Medulla oblongata (tissue), 1 donor: ENCODE data around the gene ARMH1.
"Not testable (repeated sequence)": the region's sequence is repeated elsewhere in the genome, so short reads cannot be mapped to it uniquely, and the experiment has no call there.

ENCODE experiments used
- DNase-seq: peaks from one replicate; pipeline ENCODE4 v3.0.0-alpha.2; 2015; ENCODE audit errors: extremely low spot score

ARMH1 gene

DNA sequence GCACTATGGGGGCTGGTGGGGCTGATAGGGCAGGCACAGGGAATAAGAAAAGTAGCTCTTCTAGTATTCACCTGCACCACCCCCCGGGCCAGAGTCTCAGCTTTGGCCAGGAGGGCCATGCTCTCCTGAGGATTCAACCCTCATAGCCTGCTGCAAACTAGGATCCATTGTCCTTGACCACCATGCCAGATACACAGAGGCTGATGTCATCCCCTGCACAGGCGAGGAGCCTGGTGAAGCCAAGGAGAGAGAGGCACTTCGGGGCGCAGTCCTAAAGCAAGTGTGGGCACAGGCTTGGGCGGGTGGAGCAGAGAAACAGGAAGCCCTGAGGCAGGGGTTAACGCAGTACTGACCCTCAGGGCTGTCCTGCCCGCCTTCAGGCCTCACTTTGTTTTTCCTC lies 29.7 kb upstream of the ARMH1 start:
- DNase-seq, result no peak

DNA sequence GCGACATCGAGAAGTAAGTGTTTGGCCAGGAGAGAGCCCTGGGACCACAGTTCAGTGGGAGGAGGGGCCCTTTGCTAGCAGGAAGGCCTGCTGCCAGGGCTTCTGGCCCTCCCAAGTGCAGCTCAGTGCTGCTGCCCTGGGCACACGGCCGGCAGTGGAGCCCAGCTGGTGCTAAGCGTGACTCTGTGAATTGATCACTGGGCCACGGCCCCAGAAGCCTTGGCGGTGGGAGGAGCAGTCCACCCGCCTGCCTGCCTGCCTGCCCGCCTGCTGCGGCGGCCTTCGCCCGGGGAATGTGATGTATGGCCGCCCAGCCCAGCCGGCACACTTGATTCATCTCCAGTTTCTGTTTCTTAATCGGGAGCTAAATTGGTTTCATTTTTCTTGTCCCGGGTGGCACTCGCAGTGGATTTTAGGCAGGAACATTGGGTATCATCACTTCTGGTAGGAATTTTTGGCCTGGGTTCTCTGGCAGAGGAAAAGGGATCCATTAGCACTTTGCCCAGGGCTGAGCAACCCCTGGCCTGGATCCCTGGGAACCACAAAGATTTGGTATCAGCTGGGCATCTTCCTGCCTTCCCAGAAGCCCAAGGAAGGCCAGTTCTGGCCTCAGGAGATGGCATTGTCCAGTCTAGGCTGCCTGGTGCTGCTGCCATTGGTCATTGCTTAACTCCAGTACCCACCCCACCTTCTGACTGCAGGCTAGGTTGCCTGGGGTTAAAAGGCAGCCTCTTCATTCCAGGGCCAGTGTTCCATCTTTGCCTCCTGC lies 28.9 kb upstream of the ARMH1 start:
- DNase-seq, result peak; percentile 96

DNA sequence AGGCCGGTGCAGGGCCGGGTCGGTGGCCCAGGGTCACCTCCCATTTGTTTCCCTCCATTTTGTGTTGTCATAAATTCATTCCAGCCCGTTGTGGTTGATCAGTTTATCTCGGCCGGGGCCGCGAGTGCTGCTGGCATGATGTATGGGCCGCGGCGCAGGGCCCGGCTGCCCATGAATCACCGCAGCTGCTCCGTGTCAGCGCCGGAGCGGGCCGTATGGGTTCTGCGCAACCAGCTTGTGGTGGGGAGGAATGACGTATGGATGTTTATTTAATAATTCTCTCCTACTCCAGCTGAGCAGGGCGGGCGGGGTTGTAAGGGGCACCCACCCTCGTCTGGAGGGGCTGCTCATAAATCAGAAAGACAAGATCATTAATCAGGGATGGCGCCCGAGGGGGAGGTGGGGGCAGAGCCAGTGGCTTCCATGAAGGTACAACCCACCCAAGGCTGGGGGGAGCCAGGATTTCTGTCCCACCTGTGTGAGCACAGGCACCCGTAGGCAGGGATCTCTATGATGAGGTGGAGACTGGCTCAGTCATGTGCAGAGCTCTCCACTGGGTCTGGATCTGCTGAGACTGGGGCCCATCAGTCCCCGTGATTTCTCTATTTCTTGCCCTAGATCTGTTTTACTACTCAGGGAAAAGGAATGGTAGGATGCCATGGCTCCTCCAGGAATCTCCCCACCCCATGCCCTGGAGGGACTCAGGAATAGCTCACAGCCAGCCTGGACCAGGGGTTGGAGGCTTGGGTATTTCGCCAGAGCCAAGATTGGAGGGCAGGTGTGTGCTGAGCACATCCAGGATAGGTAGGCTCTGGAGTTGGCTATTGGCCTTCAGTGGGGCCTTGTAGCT lies 28.0 kb upstream of the ARMH1 start:
- DNase-seq, result no peak

DNA sequence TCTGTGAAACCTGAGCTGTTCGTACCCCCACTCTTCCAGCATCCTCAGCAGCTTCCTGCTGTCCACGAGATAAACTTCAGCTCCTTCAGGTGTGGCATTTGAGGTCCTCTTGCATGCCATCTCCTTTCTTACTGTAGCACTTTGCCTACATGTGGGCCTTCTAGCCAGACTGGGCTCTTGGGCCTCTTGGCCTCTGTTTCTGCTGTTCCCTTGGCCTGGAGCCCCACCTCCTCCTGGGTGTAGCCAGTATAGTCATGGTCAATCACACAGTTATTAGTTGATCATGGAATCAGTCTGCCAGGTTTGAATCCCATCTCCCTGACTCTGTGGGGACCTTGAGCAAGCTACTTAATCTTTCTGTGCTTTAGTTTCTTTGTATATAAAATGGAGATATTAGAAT lies 26.6 kb upstream of the ARMH1 start:
- DNase-seq, result no peak

DNA sequence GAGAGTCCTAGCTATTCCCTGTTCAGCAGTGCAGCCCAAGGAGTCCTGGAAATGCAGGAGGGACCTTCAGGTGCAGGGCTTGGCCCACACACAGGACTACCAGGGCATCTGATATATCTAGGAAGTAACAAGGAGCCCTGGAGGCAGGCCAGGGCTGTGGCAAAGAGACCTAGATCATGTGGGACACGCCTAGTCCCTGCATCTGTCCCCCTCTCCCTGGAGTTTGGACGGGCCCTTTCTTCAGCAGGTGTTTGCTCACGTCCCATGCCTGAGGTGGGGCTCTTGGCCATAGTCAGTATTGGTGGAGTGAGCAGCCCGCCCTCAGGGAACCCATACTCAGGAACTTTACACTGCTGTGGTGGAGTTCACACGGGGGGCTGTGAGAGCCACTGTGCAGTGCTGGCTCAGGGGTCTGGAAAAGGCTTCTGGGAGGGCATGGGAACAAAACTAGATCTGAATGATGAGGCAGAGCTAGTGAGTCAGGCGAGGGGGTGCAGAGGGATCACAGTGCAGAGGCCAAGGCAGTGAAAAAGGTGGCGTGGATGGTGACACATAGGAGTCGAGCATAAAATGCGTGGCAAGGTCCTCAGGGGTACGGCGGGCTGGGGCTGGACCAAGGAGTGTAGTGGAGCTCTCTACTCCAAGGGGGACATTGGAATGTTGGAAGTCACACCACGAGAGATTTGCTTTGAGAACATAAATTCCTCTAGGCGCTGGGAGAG lies 25.8 kb upstream of the ARMH1 start:
- no peak for DNase-seq

DNA sequence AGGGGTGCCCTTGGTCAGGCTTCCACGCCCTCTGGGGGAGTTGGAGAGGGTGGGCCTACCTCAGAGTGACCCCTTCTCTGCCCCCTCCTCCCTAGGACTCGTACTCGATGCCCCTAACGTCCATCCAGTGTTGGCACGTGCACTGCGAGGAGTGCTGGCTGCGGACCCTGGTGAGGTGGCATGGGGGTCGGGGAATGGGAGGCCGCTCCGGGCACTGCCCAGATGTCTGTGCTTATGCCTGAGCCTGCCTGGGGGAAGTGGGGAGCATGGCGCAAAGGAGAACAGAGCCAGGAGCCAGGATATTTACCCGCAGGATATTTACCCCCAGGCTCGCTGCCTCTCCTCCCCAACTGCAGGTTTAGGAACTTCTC lies 24.7 kb upstream of the ARMH1 start:
- no peak for DNase-seq

DNA sequence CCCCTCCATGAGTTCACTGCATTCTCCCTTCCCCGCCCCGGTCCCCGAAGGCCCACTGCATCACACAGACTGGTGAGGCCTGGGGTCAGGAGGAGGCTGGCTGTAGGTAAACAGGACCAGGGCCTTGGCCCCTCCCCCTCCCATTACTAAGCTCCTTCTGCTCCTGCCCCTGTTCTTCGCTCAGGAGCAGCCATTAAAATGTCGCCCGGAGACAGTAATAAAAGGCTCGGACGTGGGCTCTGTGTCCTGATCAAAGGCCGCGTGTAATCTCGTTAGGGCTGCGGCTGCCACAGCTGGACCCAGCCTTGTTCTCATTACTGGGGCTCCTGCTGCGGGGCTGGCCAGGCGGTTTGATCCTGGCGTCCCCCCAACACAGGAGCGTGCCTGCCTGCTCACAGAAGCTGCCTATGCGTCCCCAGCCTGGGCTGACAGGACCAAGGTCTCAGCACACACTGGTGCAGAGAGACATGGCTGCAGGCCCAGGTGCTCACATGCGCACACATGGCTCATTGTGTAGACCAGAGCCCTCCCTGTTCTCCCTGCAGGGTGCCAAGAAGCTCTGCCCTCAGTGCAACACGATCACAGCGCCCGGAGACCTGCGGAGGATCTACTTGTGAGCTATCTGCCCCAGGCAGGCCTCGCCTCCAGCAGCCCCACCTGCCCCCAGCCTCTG lies 24.2 kb upstream of the ARMH1 start:
- DNase-seq, result peak; percentile 44

DNA sequence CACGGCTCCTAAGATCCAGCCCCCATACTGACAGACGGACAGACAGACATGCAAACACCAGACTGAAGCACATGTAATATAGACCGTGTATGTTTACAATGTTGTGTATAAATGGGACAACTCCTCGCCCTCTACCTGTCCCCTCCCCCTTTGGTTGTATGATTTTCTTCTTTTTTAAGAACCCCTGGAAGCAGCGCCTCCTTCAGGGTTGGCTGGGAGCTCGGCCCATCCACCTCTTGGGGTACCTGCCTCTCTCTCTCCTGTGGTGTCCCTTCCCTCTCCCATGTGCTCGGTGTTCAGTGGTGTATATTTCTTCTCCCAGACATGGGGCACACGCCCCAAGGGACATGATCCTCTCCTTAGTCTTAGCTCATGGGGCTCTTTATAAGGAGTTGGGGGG lies 23.4 kb upstream of the ARMH1 start:
- no peak for DNase-seq

DNA sequence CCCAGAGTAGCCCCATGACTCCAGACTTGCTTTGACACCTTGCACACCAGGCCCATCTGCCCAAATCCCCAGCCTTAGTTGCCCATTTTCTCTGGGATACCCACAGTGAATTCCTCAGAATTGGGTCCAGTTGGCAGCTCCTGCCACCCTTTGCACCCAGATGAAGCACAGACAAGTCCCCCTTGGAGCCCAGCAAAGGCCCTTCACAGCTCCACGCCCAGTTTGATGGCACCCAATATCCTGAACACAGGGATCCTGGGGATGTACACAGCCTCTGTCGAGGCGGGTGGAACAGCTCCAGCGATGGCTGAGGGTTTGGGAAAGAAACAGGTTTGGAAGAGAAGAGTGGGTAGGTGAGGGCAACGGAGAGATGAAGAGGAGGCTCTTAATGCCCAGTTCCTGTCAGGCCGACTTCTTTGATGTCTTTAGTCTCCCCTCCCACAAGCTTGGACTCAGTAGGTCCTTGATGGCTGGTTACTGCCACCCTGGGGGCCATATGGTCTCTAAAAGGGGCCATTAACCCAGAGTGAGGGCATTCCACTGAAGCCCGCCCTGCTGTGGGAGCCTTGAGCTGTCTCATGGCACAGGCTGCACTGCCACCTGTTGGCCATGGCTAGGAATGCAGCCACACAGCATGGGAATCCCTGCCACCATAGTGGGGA lies 21.9 kb upstream of the ARMH1 start:
- DNase-seq, result peak; percentile 93

DNA sequence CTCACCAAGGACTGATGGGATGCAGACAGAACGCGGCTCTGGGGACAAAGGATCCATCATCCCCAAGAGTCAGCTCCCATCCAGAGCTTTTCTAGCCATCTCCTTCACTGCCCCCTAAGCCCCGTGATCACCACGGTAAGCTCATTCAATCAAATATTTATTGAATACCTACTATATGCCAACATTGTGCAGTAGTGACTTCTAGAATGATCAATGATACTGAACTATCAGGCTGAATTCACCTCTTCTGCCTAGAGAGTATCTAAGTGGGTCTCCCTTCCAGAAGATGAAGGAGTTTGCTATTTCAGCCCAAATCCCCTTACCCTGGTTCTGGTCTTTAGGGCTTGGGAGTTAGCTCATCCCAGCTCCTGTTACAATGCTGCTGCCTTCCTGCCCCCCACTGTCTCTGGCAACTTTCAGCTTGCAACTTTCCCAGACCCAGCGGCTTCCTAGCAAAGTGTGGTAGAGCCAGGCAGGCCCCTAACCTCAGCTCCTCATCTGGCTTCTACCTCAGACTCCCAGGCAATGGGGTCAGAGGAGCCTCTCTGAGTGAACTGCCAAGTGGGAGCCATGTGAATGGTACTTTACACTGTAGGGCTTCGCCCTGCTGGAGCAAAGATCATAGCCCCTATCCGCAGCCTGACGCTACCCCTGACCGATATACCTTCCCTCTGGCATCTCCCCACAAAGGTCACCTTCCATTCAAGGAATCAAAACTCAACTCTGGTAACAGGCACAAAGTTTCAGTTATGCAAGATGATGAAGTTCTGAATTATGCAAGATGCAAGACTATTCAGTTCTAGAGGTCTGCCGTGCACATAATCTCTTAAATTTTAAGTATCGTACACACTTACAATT lies 21.2 kb upstream of the ARMH1 start:
- DNase-seq, result no peak

DNA sequence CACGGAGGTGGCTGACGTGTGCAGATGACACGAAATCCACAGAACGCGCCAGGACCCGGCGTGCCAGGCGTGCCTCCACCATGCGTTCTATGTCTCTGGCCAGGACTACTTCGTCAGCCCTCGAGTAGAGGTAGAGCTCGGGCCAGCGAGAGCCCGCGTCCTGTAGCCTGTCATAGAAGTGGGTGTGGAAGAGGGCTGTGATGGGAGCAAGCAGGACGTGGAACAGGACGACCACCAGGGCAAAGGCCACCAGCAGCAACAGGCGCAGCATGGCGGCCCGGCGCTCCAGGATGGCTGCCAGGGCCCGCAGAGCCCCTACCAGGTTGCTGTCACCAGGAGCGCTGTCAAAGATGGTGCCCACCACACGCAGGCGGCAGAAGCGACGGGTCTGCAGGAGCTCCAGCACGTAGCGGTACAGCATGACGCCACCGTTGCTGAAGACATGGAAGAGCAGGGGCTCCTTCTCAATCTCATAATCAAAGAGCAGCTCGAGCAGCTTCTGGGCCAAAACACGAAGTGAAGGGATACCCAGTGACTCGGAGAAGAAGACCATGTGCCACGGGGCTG lies 19.8 kb upstream of the ARMH1 start:
- no peak for DNase-seq

DNA sequence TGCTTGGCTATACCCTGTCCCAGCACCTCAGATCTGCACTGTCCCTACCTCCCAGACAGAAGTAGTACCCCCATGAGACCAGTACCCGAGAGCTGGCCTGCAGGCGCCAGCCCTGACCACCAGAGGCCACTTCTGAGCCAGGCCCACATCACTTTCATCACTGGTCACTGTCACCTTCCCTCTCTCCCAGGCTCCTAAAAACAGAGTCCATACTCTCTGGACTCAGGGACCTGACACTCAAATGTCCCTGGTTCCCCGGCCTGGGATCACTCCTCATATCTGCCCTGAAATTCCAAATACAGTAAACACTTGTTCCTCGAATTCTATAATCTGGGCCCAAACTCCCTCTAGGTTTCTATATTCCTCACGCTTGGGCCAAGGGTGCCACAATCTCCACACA lies 18.9 kb upstream of the ARMH1 start:
- DNase-seq, result no peak

DNA sequence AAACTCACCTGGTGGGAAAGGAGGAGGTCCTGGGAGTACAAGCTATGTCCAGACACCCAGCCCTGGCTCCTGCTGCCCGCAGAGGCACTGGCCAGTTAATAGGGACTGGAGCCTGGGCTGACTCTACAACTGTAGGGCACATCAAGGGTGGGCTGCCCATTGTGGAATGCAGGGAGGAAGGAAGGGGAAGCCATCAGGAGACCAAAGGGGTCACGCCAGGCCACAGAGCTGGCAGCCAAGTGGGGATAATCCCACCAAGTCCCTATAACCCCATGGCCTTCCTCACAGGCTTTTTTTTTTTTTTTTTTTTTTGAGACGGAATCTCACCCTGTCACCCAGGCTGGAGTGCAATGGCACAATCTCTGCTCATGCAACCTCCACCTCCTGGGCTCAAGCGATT lies 14.9 kb upstream of the ARMH1 start:
- DNase-seq, result no peak

DNA sequence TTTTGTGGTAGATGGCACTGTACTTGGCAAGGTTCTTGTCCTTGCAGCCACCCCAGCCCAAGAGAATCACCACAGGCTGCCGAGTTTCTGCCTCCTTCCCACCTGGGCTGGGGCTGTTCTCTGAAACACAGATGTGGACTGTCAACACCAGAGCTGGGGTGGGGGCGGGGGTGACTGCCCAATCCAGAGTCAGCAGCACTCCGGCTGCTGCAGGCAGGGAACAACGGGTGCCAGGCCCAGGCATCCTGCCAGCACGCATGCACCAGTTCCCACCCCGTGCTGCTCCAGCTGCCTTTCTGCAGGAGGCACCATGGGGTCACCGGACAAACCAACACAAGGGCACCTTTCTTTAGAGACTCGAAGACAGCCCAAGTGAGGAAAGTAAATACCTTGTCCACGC lies 14.3 kb upstream of the ARMH1 start:
- peak; percentile 88 for DNase-seq

DNA sequence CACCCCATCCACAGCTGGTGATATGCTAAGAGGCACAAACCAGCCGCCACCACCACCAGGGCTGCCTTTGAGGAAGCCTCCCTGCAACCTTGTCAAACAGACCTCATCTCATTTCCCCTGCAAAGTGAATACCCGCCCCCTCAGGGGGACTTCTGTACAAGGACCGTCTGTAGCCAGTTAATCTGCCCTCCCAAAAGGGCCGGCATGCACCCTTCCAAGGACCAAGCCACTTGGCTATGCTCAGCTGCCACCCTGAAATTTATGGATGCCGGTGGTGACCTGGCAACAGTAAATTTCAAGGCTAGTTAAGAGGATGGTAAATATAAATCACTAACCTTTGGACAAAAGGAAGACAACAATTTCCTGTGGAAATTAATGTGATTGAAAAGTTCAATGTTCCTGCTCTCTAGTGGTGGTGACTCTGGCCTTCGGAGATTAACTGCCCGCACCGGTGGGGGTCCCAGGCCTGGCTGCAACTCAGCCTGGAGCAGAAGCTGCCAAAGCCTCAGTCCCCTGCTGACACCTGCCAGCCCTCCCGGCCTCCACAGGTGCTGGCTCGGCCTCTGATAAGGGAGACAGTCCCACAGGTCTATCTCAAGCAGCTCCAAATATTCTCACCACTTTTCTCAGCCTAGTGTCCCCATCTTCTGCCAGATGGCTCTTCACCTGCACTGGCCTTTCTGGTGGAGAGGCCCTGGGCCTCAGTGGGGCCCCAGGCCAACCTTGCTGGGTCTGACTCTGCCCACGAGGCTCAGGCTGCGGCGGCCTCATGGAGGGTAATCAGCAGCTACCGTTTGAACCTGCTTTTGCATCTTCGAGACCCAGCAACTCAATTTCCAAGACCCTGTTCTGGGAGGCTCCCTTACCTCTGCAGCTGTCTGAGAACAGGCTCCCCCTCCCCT lies 12.5 kb upstream of the ARMH1 start:
- no peak for DNase-seq

DNA sequence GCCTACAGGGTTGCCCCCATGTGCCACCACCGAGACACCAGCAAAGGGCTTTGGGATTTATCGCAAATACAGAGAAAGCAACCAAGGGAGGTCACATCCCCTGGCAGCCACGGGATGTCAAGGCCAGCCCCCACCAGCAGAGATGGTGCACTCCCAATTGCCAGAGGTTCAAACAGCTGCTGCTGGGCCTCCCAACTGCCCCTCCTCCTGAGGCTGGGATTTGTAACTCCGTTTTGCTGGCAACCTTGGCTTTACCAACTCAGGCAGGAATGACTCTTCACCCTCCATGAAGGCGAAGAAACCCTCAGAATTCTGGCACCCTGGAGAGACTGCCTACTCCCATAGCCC lies 11.9 kb upstream of the ARMH1 start:
- no peak for DNase-seq

DNA sequence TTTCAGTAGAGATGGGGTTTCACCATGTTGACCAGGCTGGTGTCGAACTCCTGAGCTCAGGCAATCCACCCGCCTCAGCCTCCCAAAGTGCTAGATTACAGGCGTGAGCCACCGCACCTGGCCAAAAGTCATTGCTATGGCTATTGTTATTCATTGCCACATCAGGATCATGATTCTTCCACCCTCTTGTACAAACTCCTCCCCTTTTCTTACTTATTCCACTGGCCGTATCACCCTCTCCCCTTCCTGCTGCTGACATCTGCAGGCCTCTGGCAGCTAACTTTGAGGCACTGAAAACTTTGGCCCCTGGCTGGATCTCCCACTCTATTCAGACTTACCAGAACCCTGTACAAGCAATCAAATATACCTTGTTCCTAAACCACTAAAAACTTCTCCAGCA lies 11.1 kb upstream of the ARMH1 start:
- no peak for DNase-seq

DNA sequence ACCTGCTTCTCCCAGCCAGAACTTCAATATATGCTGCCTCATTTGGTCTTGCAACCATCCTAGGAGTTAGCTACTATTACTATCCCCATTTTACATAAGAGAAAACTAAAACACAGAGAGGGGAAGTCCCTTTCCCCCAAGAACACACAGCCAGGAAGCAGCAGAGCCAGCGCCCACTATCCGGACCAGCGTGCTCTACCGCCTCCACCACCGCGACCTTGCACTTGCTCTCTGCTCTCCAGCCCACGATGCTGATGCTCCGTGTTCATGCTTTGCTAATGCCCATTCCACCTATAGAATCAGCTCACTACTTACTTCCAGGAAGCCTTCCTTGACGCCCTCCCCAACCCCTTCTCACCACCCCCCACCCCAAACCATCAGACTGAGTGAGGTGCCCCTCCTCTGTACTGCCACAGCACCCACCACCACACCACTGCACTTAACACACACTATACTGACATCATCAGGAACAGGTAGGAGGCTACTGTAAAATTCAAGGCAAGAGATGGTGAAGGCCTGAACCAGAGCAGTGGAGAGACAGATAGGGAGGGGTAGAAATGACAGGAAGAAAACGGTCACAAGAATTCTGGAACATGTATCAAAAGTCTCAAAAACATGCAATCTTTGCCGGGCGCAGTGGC lies 9.7 kb upstream of the ARMH1 start:
- no peak for DNase-seq

DNA sequence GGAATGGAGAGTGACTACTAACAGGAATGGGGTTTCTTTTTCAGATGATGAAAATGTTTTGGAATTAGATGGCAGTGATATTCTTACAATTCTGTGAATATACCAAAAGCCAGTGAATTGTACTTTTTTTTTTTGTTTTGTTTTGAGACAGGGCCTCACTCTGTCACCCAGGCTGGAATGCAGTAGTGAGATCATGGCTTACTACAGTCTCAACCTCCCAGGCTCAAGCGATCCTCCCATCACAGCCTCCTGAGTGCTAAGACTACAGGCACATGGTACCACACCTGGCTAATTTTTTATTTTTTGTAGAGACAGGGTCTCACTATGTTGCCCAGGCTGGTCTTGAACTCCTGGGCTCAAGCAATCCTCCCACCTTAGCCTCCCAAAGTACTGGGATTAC lies 7.8 kb upstream of the ARMH1 start:
- DNase-seq, result not testable (repeated sequence)
